ENCODE results near the gene PMP22. TPM values are rescaled to one million over a fixed set of nuclear protein-coding genes. Genes with fewer than 3 reads are reported as not detected.

Gene PMP22
- total and polyA plus RNA-seq, 4 donors, result 78.1 to 168 (median 138) TPM

GRCh38 chr17:15180121-15180561 is 85.0 kb downstream of the PMP22 start:
- ATAC-seq (ENCODE audit: insufficient read depth, low FRiP score) (no peak), DNase-seq (no peak)
- no peak for TF ChIP-seq CTCF (IDR thresholded peaks at IDR 0.05; ENCODE audit: control extremely low read depth, extremely low read depth)
- Histone ChIP-seq H3K27me3 (ENCODE audit: control insufficient read depth in 3 of 3, insufficient read depth in 3 of 3, low read length in 2 of 3) (no peaks in the 10 kb centered on the region), H3K4me1 (ENCODE audit: control insufficient read depth in 5 of 5, insufficient read depth in 5 of 5, low read length in 5 of 5) (peaks cover 0 to 7% (median 0%) of the 10 kb centered on the region in 5 donors), H3K27ac (ENCODE audit: low read depth in 1 of 2, low read length in 1 of 2) (no peak overlapping the region), H3K9ac (ENCODE audit: insufficient read depth in 1 of 2, low read length in 2 of 2) (no peak overlapping the region), H3K9me3 (ENCODE audit: control insufficient read depth in 4 of 4, insufficient read depth in 3 of 4, low read length in 3 of 4) (no peaks in the 10 kb centered on the region), H3K36me3 (ENCODE audit: control insufficient read depth in 4 of 4, insufficient read depth in 4 of 4, low read length in 4 of 4) (no peaks in the 10 kb centered on the region), H3K4me3 (no peak overlapping the region)
- WGBS, 2 donors, result 70 to 77% methylated on average over 8 of the region's 8 CpGs

Small RNA genes within 50 kb of the gene (small RNA-seq; reads per million reads assigned to genes)
- not detected for gene MIR4731 (ENCODE audit: low replicate concordance)
- gene RNU6-799P (ENCODE audit: low replicate concordance), result not detected

Other genes with a start within 250 kb of the PMP22 start
- 1 to 10 TPM; 1.4 to 5.4 TPM for gene TEKT3, start 76.3 kb upstream of the PMP22 start, total RNA-seq
- gene TEKT3, start 76.3 kb upstream of the PMP22 start, polyA plus RNA-seq, result 1 to 10 TPM; 1.2 to 1.9 TPM
- 1 to 10 TPM; 8.6 to 8.7 TPM for gene CDRT4, start 202.3 kb upstream of the PMP22 start, total RNA-seq
- 1 to 10 TPM in 1 of 2 donors, under 1 TPM in 1; 0.48 to 8.7 TPM for gene CDRT4, start 202.3 kb upstream of the PMP22 start, polyA plus RNA-seq

Measured in lung (tissue), 13 donors.